Liver (tissue), 9 donors: ENCODE results near the gene PRRG2. TPM values are rescaled to one million over a fixed set of nuclear protein-coding genes. Genes with fewer than 3 reads are reported as not detected.

ENCODE experiments used
- DNase-seq: peaks from one replicate; pipeline ENCODE4 v3.0.0-alpha.2; 2017; ENCODE audit warnings: low spot score
- H3K27ac ChIP-seq, 2 donors: one replicate each; pipeline ENCODE4 v1.7.0; 2013; ENCODE audit warnings: inconsistent platforms in 2 of 2, low read length in 2 of 2, control low read depth in 1 of 2, low read depth in 1 of 2, mild to moderate bottlenecking in 1 of 2
- H3K27me3 ChIP-seq, 4 donors: one replicate each; pipeline versions ENCODE4 v1.6.1 to v1.7.0; 2013; ENCODE audit warnings: low read length in 3 of 4, inconsistent platforms in 1 of 4, mild to moderate bottlenecking in 1 of 4, moderate library complexity in 1 of 4; ENCODE audit not compliant: control insufficient read depth in 4 of 4, insufficient read depth in 4 of 4
- H3K36me3 ChIP-seq, 4 donors: one replicate each; pipeline versions ENCODE4 v1.6.1 to v1.7.0; 2013; ENCODE audit warnings: low read length in 3 of 4, mild to moderate bottlenecking in 3 of 4, low read depth in 1 of 4, moderate library complexity in 1 of 4; ENCODE audit not compliant: control insufficient read depth in 4 of 4, insufficient read depth in 3 of 4
- H3K4me1 ChIP-seq, 4 donors: one replicate each; pipeline versions ENCODE4 v1.6.1 to v1.7.0; 2013; ENCODE audit warnings: low read length in 3 of 4, mild to moderate bottlenecking in 3 of 4, moderate library complexity in 1 of 4; ENCODE audit not compliant: control insufficient read depth in 4 of 4, insufficient read depth in 4 of 4
- H3K4me3 ChIP-seq, 3 donors: one replicate each; pipeline versions ENCODE4 v1.6.1 to v1.7.0; 2013; ENCODE audit warnings: low read length in 3 of 3, control low read depth in 1 of 3, low read depth in 1 of 3, mild to moderate bottlenecking in 1 of 3
- H3K9ac ChIP-seq, 2 donors: one replicate each; pipeline ENCODE4 v1.7.0; 2013; ENCODE audit warnings: low read length in 2 of 2, mild to moderate bottlenecking in 2 of 2, moderate library complexity in 2 of 2, control low read depth in 1 of 2, low read depth in 1 of 2
- H3K9me3 ChIP-seq, 4 donors: one replicate each; pipeline versions ENCODE4 v1.6.1 to v1.7.0; 2013; ENCODE audit warnings: low read length in 3 of 4; ENCODE audit not compliant: control insufficient read depth in 4 of 4
- ATF3 ChIP-seq: IDR thresholded peaks from 2 replicates; pipeline ENCODE4 v1.6.1; 2016; ENCODE audit warnings: antibody characterized with exemption
- CTCF ChIP-seq: fragments of 150-350 bp; IDR thresholded peaks from 2 replicates; pipeline ENCODE4 v1.5.1; 2017; ENCODE audit warnings: improper control_type of control experiment, low read depth, low read length; ENCODE audit not compliant: missing input control
- EGR1 ChIP-seq, 2 donors: IDR thresholded peaks; 2 replicates each; pipeline ENCODE4 v1.6.1; 2016 to 2018; ENCODE audit warnings: antibody characterized with exemption in 2 of 2, low read depth in 2 of 2
- FOXA1 ChIP-seq: IDR thresholded peaks from 2 replicates; pipeline ENCODE4 v1.6.1; 2016; ENCODE audit warnings: antibody characterized with exemption
- FOXA2 ChIP-seq: IDR thresholded peaks from 2 replicates; pipeline ENCODE4 v1.6.1; 2016; ENCODE audit warnings: antibody characterized with exemption
- GABPA ChIP-seq, 2 donors: IDR thresholded peaks in 1 of 2; conservative IDR thresholded peaks in 1 of 2; 2 replicates each; pipeline ENCODE4 v1.6.1; 2016; ENCODE audit warnings: antibody characterized with exemption in 2 of 2, mild to moderate bottlenecking in 1 of 2, moderate library complexity in 1 of 2
- HNF4A ChIP-seq, 2 donors: conservative IDR thresholded peaks; 2 replicates each; pipeline ENCODE4 v1.6.1; 2016; ENCODE audit warnings: antibody characterized with exemption in 2 of 2, mild to moderate bottlenecking in 2 of 2
- HNF4G ChIP-seq: IDR thresholded peaks from 2 replicates; pipeline ENCODE4 v1.6.1; 2016; ENCODE audit warnings: antibody characterized with exemption
- JUND ChIP-seq, 2 donors: IDR thresholded peaks; 2 replicates each; pipeline ENCODE4 v1.6.1; 2016; ENCODE audit warnings: antibody characterized with exemption in 2 of 2
- MAX ChIP-seq: IDR thresholded peaks from 2 replicates; pipeline ENCODE4 v1.6.1; 2016; ENCODE audit warnings: antibody characterized with exemption
- RAD21 ChIP-seq, 2 donors: IDR thresholded peaks; 2 replicates each; pipeline ENCODE4 v1.6.1; 2016; ENCODE audit warnings: antibody characterized with exemption in 2 of 2, mild to moderate bottlenecking in 2 of 2
- REST ChIP-seq: IDR thresholded peaks from 2 replicates; pipeline ENCODE4 v1.6.1; 2016; ENCODE audit warnings: antibody characterized with exemption, mild to moderate bottlenecking
- RXRA ChIP-seq, 2 donors: IDR thresholded peaks; 2 replicates each; pipeline ENCODE4 v1.6.1; 2017 to 2018; ENCODE audit warnings: antibody characterized with exemption in 2 of 2, mild to moderate bottlenecking in 1 of 2
- SP1 ChIP-seq: IDR thresholded peaks from 2 replicates; pipeline ENCODE4 v1.6.1; 2018; ENCODE audit warnings: antibody characterized with exemption, mild to moderate bottlenecking
- TAF1 ChIP-seq: conservative IDR thresholded peaks from 2 replicates; pipeline ENCODE4 v1.6.1; 2016; ENCODE audit warnings: antibody characterized with exemption, mild to moderate bottlenecking
- YY1 ChIP-seq: IDR thresholded peaks from 2 replicates; pipeline ENCODE4 v1.6.1; 2016; ENCODE audit warnings: antibody characterized with exemption, mild to moderate bottlenecking
- WGBS: extraction: QIAGEN DNeasy Blood & Tissue Kit; methylation state at CpG from one replicate; pipeline ENCODE4 v1.1.7; 2013; 5-methylcytosine and 5-hydroxymethylcytosine counted together
- polyA plus RNA-seq, 2 donors: library from polyadenylated mRNA; stranded (reverse) in 1 of 2; unstranded in 1 of 2; fragments of 200-250 nt in 1 of 2; fragments of >200 nt in 1 of 2; fragmentation: Nextera tagmentation in 1 of 2; extraction: Ambion mirVana in 1 of 2; gene quantifications; one replicate each; pipeline versions ENCODE4 v1.2.1 to v1.2.3, GENCODE V29; 2013 to 2015
- total RNA-seq, 2 donors: library from RNA; depleted of rRNA; stranded (reverse); fragments of >200 nt; gene quantifications; one replicate each; pipeline ENCODE4 v1.2.3, GENCODE V29; 2014
- donor health status: healthy.
- donor health status: healthy.
- donor health status: healthy.
- donor health status: healthy.
- donor health status: healthy.

Gene PRRG2
- total and polyA plus RNA-seq, 4 donors = 1.1 to 2.8 (median 2.1) TPM

GRCh38 chr19:49549045-49549444 is 32.1 kb upstream of the PRRG2 start:
- 80% methylated on average over 13 of the region's 13 CpGs for WGBS
- no peaks in the 10 kb centered on the region for H3K9me3 ChIP-seq
- peaks cover 0 to 7% (median 6%) of the 10 kb centered on the region in 4 donors for H3K4me1 ChIP-seq
- no peak overlapping the region for H3K4me3 ChIP-seq
- no peak for DNase-seq
- H3K9ac ChIP-seq = no peak overlapping the region
- no peaks in the 10 kb centered on the region for H3K27me3 ChIP-seq
- H3K27ac ChIP-seq = no peak overlapping the region
- H3K36me3 ChIP-seq = peaks cover 0 to 2% (median 0%) of the 10 kb centered on the region in 4 donors
- TF ChIP-seq HNF4G (no peak), JUND (IDR thresholded peaks at IDR 0.05) (no peak), FOXA2 (no peak), REST (no peak), SP1 (no peak), CTCF (no peak), YY1 (no peak), ATF3 (no peak), RAD21 (IDR thresholded peaks at IDR 0.05) (no peak), MAX (no peak), TAF1 (no peak), GABPA (IDR thresholded peaks at IDR 0.05 in 1 of 2, conservative IDR thresholded peaks at IDR 0.05 in 1 of 2) (no peak), EGR1 (IDR thresholded peaks at IDR 0.05; ENCODE audit: low read depth in 2 of 2) (no peak), RXRA (IDR thresholded peaks at IDR 0.05) (no peak), HNF4A (conservative IDR thresholded peaks at IDR 0.05) (no peak), FOXA1 (no peak)

GRCh38 chr19:49551531-49551930 is 29.6 kb upstream of the PRRG2 start:
- 86% methylated on average over 7 of the region's 7 CpGs for WGBS
- Histone ChIP-seq H3K9ac (no peak overlapping the region), H3K36me3 (peaks cover 4 to 10% (median 5%) of the 10 kb centered on the region in 4 donors), H3K4me3 (no peak overlapping the region), H3K9me3 (no peaks in the 10 kb centered on the region), H3K27me3 (no peaks in the 10 kb centered on the region), H3K27ac (no peak overlapping the region), H3K4me1 (peaks cover 0 to 7% (median 6%) of the 10 kb centered on the region in 4 donors)
- no peak for DNase-seq
- TF ChIP-seq FOXA1 (no peak), ATF3 (no peak)
